Hepatocyte (in vitro differentiated cells): Measurements from ENCODE around the gene PTPRN.

Experiments used
- EZH2phosphoT487 ChIP-seq: fragments of 200-600 bp; sonication (generic); IDR thresholded peaks from one replicate; pipeline ENCODE4 v1.6.1; 2018; ENCODE audit warnings: antibody characterized with exemption, mild to moderate bottlenecking, low read depth, moderate library complexity; ENCODE audit not compliant: unreplicated experiment, severe bottlenecking
- TF ChIP-seq, protein P1 (sequence below): fragments of 200-600 bp; sonication (generic); IDR thresholded peaks from 2 replicates; pipeline ENCODE4 v1.5.1; 2016; ENCODE audit warnings: antibody characterized with exemption, mild to moderate bottlenecking; ENCODE audit not compliant: poor library complexity

- TF ChIP-seq, protein P1, sequence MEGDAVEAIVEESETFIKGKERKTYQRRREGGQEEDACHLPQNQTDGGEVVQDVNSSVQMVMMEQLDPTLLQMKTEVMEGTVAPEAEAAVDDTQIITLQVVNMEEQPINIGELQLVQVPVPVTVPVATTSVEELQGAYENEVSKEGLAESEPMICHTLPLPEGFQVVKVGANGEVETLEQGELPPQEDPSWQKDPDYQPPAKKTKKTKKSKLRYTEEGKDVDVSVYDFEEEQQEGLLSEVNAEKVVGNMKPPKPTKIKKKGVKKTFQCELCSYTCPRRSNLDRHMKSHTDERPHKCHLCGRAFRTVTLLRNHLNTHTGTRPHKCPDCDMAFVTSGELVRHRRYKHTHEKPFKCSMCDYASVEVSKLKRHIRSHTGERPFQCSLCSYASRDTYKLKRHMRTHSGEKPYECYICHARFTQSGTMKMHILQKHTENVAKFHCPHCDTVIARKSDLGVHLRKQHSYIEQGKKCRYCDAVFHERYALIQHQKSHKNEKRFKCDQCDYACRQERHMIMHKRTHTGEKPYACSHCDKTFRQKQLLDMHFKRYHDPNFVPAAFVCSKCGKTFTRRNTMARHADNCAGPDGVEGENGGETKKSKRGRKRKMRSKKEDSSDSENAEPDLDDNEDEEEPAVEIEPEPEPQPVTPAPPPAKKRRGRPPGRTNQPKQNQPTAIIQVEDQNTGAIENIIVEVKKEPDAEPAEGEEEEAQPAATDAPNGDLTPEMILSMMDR, result no peak
- no peak for TF ChIP-seq EZH2phosphoT487
Measured at GRCh38 chr2:219248845-219249202, 60.4 kb downstream of the PTPRN start.
